ENCODE results near the gene APOL4.

- TF ChIP-seq, protein P1, sequence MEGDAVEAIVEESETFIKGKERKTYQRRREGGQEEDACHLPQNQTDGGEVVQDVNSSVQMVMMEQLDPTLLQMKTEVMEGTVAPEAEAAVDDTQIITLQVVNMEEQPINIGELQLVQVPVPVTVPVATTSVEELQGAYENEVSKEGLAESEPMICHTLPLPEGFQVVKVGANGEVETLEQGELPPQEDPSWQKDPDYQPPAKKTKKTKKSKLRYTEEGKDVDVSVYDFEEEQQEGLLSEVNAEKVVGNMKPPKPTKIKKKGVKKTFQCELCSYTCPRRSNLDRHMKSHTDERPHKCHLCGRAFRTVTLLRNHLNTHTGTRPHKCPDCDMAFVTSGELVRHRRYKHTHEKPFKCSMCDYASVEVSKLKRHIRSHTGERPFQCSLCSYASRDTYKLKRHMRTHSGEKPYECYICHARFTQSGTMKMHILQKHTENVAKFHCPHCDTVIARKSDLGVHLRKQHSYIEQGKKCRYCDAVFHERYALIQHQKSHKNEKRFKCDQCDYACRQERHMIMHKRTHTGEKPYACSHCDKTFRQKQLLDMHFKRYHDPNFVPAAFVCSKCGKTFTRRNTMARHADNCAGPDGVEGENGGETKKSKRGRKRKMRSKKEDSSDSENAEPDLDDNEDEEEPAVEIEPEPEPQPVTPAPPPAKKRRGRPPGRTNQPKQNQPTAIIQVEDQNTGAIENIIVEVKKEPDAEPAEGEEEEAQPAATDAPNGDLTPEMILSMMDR (conservative IDR thresholded peaks at IDR 0.05; ENCODE audit: low read depth, low read length) = no peak
- TF ChIP-seq EZH2 (IDR thresholded peaks at IDR 0.05; ENCODE audit: borderline replicate concordance, low read depth, low read length, poor library complexity, severe bottlenecking) = no peak
Observed at GRCh38 chr22:36151006-36151595, 50.5 kb downstream of the APOL4 start.
